Gastrocnemius medialis (tissue), 4 donors: ENCODE data around the gene CD48. TPM values are rescaled to one million over a fixed set of nuclear protein-coding genes. Genes with fewer than 3 reads are reported as not detected.
"Not testable (repeated sequence)": the region's sequence is repeated elsewhere in the genome, so short reads cannot be mapped to it uniquely, and the experiment has no call there.

Source experiments
- ATAC-seq, 2 donors: fragments of 150-250 bp; one replicate each; pipeline ENCODE4 v1.9.1; 2016
- DNase-seq, 2 donors: peaks; one replicate each; pipeline ENCODE4 v3.0.0-alpha.2; 2019
- H3K27ac ChIP-seq, 4 donors: fragments of 200-600 bp; sonication (generic); 1 replicate in 1 of 4; 2 replicates in 3 of 4; pipeline ENCODE4 v1.5.1; 2016 to 2018; ENCODE audit warnings: mild to moderate bottlenecking in 2 of 4, moderate library complexity in 1 of 4
- H3K27me3 ChIP-seq, 3 donors: fragments of 200-600 bp; sonication (generic) in 2 of 3; 1 replicate in 1 of 3; 2 replicates in 2 of 3; pipeline versions ENCODE4 v1.5.1 to v1.6.0; 2016 to 2019; ENCODE audit warnings: mild to moderate bottlenecking in 1 of 3, moderate library complexity in 1 of 3
- H3K36me3 ChIP-seq, 2 donors: fragments of 200-600 bp; sonication (generic) in 1 of 2; one replicate each; pipeline ENCODE4 v1.5.1; 2017 to 2018
- H3K4me1 ChIP-seq, 2 donors: fragments of 200-600 bp; sonication (generic) in 1 of 2; one replicate each; pipeline ENCODE4 v1.5.1; 2016 to 2017; ENCODE audit warnings: mild to moderate bottlenecking in 2 of 2
- H3K4me3 ChIP-seq, 4 donors: fragments of 200-600 bp; sonication (generic) in 3 of 4; 1 replicate in 1 of 4; 2 replicates in 3 of 4; pipeline ENCODE4 v1.5.1; 2016 to 2019; ENCODE audit warnings: mild to moderate bottlenecking in 2 of 4
- H3K9me3 ChIP-seq, 3 donors: fragments of 200-600 bp; sonication (generic) in 2 of 3; 1 replicate in 1 of 3; 2 replicates in 2 of 3; pipeline ENCODE4 v1.5.1; 2016 to 2019
- CTCF ChIP-seq, 5 experiments: fragments of 450-650 bp in 3 of 5; fragments of 200-600 bp in 2 of 5; sonication (generic) in 2 of 5; IDR thresholded peaks in 4 of 5; conservative IDR thresholded peaks in 1 of 5; 1 replicate in 4 of 5; 2 replicates in 1 of 5; pipeline ENCODE4 v1.5.1; 2016 to 2019; ENCODE audit warnings: antibody characterized with exemption in 5 of 5, mild to moderate bottlenecking in 3 of 5, moderate library complexity in 3 of 5
- POLR2A ChIP-seq, 2 donors: fragments of 450-650 bp; IDR thresholded peaks; one replicate each; pipeline ENCODE4 v1.6.1; 2017; ENCODE audit warnings: antibody characterized with exemption in 2 of 2, mild to moderate bottlenecking in 2 of 2, moderate library complexity in 2 of 2
- in situ Hi-C, 4 donors: fragments of 200-750 bp; cut with MboI; loops; one replicate each; pipeline versions ENCODE4 v1.15.0 to v1.8.0; 2017; ENCODE audit warnings: low sequenced_read_pairs in 4 of 4
- intact Hi-C: fragments of 100-400 bp; cut with DNase I; formaldehyde crosslinking; loops from one replicate; pipeline ENCODE4 v1.15.1; 2023; ENCODE audit warnings: low total_unique reads
- total RNA-seq, 4 donors: library from RNA; depleted of rRNA; stranded (reverse); fragments of >200 nt; gene quantifications; one replicate each; pipeline versions ENCODE4 v1.1.0 to v1.2.3, GENCODE V29; 2016

CD48 gene
- total RNA-seq, 4 donors from 2014 or later, result 0.62 to 1.3 TPM; not detected in 2

GRCh38 chr1:160720356-160721085 lies 8.9 kb upstream of the CD48 start:
- DNase-seq (no peak), ATAC-seq (no peak)
- no peaks in the 10 kb centered on the region for H3K36me3 ChIP-seq
- in situ Hi-C loops (no loop called here), intact Hi-C loops (no loop called here)
- no peaks in the 10 kb centered on the region for H3K4me1 ChIP-seq
- H3K9me3 ChIP-seq, result no peaks in the 10 kb centered on the region
- no peak overlapping the region for H3K27ac ChIP-seq
- no peaks in the 10 kb centered on the region for H3K27me3 ChIP-seq
- no peak overlapping the region for H3K4me3 ChIP-seq
- no peak for TF ChIP-seq POLR2A (IDR thresholded peaks at IDR 0.05)
- TF ChIP-seq CTCF (IDR thresholded peaks at IDR 0.05 in 4 of 5, conservative IDR thresholded peaks at IDR 0.05 in 1 of 5), result no peak

- no peaks in the 10 kb centered on the region for H3K36me3 ChIP-seq
- intact Hi-C loops, result no loop called here
- H3K9me3 ChIP-seq, result no peaks in the 10 kb centered on the region
- H3K4me1 ChIP-seq, result no peaks in the 10 kb centered on the region
- no peaks in the 10 kb centered on the region for H3K27me3 ChIP-seq
- H3K27ac ChIP-seq, result no peak overlapping the region
- no peak overlapping the region for H3K4me3 ChIP-seq
- in situ Hi-C loops, result no loop called here
- TF ChIP-seq POLR2A (IDR thresholded peaks at IDR 0.05) (no peak), CTCF (IDR thresholded peaks at IDR 0.05 in 4 of 5, conservative IDR thresholded peaks at IDR 0.05 in 1 of 5) (no peak)
- no peak for DNase-seq
- ATAC-seq, result no peak
Observed at GRCh38 chr1:160718210-160718609, 6.6 kb upstream of the CD48 start.

GRCh38 chr1:160717306-160717705 lies 5.7 kb upstream of the CD48 start:
- H3K9me3 ChIP-seq, result no peaks in the 10 kb centered on the region
- ATAC-seq, result no peak
- intact Hi-C loops (no loop called here), in situ Hi-C loops (no loop called here)
- no peaks in the 10 kb centered on the region for H3K4me1 ChIP-seq
- H3K36me3 ChIP-seq, result no peaks in the 10 kb centered on the region
- H3K4me3 ChIP-seq, result no peak overlapping the region
- no peaks in the 10 kb centered on the region for H3K27me3 ChIP-seq
- H3K27ac ChIP-seq, result no peak overlapping the region
- no peak for DNase-seq
- no peak for TF ChIP-seq POLR2A (IDR thresholded peaks at IDR 0.05)

- Histone ChIP-seq H3K9me3 (no peaks in the 10 kb centered on the region), H3K4me3 (no peak overlapping the region), H3K4me1 (no peaks in the 10 kb centered on the region), H3K27me3 (no peaks in the 10 kb centered on the region), H3K27ac (no peak overlapping the region), H3K36me3 (no peaks in the 10 kb centered on the region)
- intact Hi-C loops, result no loop called here
- in situ Hi-C loops, result no loop called here
- ATAC-seq (no peak), DNase-seq (no peak)
- no peak for TF ChIP-seq CTCF (IDR thresholded peaks at IDR 0.05 in 4 of 5, conservative IDR thresholded peaks at IDR 0.05 in 1 of 5)
- TF ChIP-seq POLR2A (IDR thresholded peaks at IDR 0.05), result no peak
Observed at GRCh38 chr1:160716013-160716412, 4.4 kb upstream of the CD48 start.

GRCh38 chr1:160714034-160714648 lies 2.5 kb upstream of the CD48 start:
- intact Hi-C loops, ATAC-seq, DNase-seq, H3K4me1 ChIP-seq, in situ Hi-C loops, H3K9me3 ChIP-seq, H3K36me3 ChIP-seq, H3K27me3 ChIP-seq, H3K4me3 ChIP-seq, H3K27ac ChIP-seq: not testable (repeated sequence)
